KMS-11 (cell line): ENCODE data around the gene MOG.

Experiments used
- H2AFZ ChIP-seq: fragments of 200-600 bp; sonication (generic); 2 replicates; pipeline ENCODE4 v1.6.1; 2016; ENCODE audit warnings: antibody characterized with exemption, mixed run types, low read depth
- H3K27ac ChIP-seq: fragments of 200-600 bp; sonication (generic); 2 replicates; pipeline ENCODE4 v1.6.1; 2016; ENCODE audit warnings: mild to moderate bottlenecking, mixed run types
- H3K27me3 ChIP-seq: fragments of 200-600 bp; sonication (generic); 2 replicates; pipeline ENCODE4 v1.6.1; 2017; ENCODE audit warnings: mild to moderate bottlenecking, low read depth, mixed run types, moderate library complexity; ENCODE audit not compliant: insufficient read depth
- H3K36me3 ChIP-seq: fragments of 200-600 bp; sonication (generic); 2 replicates; pipeline ENCODE4 v1.6.1; 2017; ENCODE audit warnings: mild to moderate bottlenecking, mixed run types; ENCODE audit not compliant: insufficient read depth
- H3K4me1 ChIP-seq: fragments of 200-600 bp; sonication (generic); 2 replicates; pipeline ENCODE4 v1.6.1; 2016; ENCODE audit warnings: mild to moderate bottlenecking, low read depth, mixed run types; ENCODE audit not compliant: poor library complexity, severe bottlenecking
- H3K4me2 ChIP-seq: fragments of 200-600 bp; sonication (generic); 2 replicates; pipeline ENCODE4 v1.7.0; 2016; ENCODE audit warnings: mild to moderate bottlenecking, mixed run types
- H3K4me3 ChIP-seq: fragments of 200-600 bp; sonication (generic); IDR thresholded peaks from 2 replicates; pipeline ENCODE4 v1.6.1; 2017; ENCODE audit warnings: low read depth, low read length, mixed read lengths; ENCODE audit not compliant: insufficient read depth
- H3K79me2 ChIP-seq: fragments of 200-600 bp; sonication (generic); 2 replicates; pipeline ENCODE4 v1.6.1; 2016; ENCODE audit warnings: low read depth, mixed run types; ENCODE audit not compliant: insufficient read depth
- H3K9ac ChIP-seq: fragments of 200-600 bp; sonication (generic); 2 replicates; pipeline ENCODE4 v1.6.1; 2016; ENCODE audit warnings: mild to moderate bottlenecking, mixed run types
- H4K20me1 ChIP-seq: fragments of 200-600 bp; sonication (generic); 2 replicates; pipeline ENCODE4 v1.6.1; 2016; ENCODE audit warnings: mild to moderate bottlenecking, mixed run types; ENCODE audit not compliant: insufficient read depth
- CTCF ChIP-seq: fragments of 200-600 bp; sonication (generic); conservative IDR thresholded peaks from 2 replicates; pipeline ENCODE4 v1.6.1; 2017; ENCODE audit warnings: low read depth, mild to moderate bottlenecking, antibody characterized with exemption, low read length, moderate library complexity, mixed read lengths

MOG gene

GRCh38 chr6:29617782-29618554 is 38.9 kb upstream of the MOG start:
- Histone ChIP-seq H3K79me2 (no peaks in the 10 kb centered on the region), H3K4me2 (no peak overlapping the region), H3K27ac (no peak overlapping the region), H3K9ac (no peak overlapping the region), H2AFZ (no peak overlapping the region), H3K4me1 (no peaks in the 10 kb centered on the region), H3K27me3 (no peaks in the 10 kb centered on the region), H4K20me1 (no peaks in the 10 kb centered on the region), H3K4me3 (no peak overlapping the region), H3K36me3 (no peaks in the 10 kb centered on the region)
- peak; percentile 36; the same call in 1 of the 2 replicates for TF ChIP-seq CTCF

DNA sequence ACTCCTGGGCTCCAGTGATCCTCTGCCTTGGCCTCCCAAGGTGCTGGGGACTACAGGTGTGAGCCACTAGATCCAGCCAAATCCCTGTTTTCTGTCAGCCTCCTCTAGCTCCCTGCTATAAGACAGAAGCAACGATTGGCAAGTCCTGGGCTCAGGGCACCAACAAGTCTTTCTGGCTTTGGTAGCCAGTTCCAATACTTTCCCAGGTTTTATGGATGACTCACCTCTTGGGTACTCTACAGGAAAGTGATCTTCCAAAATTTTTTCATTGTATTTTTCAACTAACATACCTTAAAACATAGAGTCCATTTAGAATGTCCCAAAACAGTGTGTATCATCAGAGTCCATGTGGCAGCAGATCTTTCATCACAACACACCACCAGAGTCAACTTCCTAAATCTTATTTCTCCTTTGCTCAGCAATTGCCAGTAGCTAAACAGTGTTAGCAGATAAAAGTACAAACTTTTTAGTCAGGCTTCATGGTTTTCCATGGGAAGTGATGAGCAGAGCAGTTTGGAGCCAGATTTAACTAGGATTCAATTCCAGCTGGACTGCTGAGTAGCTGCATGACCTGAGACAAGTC is 37.2 kb upstream of the MOG start:
- Histone ChIP-seq H4K20me1 (no peaks in the 10 kb centered on the region), H3K79me2 (no peaks in the 10 kb centered on the region), H3K4me2 (no peak overlapping the region), H2AFZ (no peak overlapping the region), H3K27me3 (no peaks in the 10 kb centered on the region), H3K9ac (no peak overlapping the region), H3K4me3 (no peak overlapping the region), H3K4me1 (no peaks in the 10 kb centered on the region), H3K36me3 (no peaks in the 10 kb centered on the region), H3K27ac (no peak overlapping the region)
- no peak for TF ChIP-seq CTCF

GRCh38 chr6:29620630-29621029 is 36.3 kb upstream of the MOG start:
- H3K27ac ChIP-seq = no peak overlapping the region
- no peak for TF ChIP-seq CTCF
- no peak overlapping the region for H2AFZ ChIP-seq
- H3K4me1 ChIP-seq = no peaks in the 10 kb centered on the region
- H3K4me2 ChIP-seq = no peak overlapping the region
- H3K27me3 ChIP-seq = no peaks in the 10 kb centered on the region
- H3K79me2 ChIP-seq = no peaks in the 10 kb centered on the region
- H4K20me1 ChIP-seq = no peaks in the 10 kb centered on the region
- H3K9ac ChIP-seq = no peak overlapping the region
- H3K4me3 ChIP-seq = no peak overlapping the region
- no peaks in the 10 kb centered on the region for H3K36me3 ChIP-seq

- no peak overlapping the region for H3K4me2 ChIP-seq
- H3K4me1 ChIP-seq = peaks cover 6% of the 10 kb centered on the region
- TF ChIP-seq CTCF = no peak
- H3K9ac ChIP-seq = no peak overlapping the region
- no peaks in the 10 kb centered on the region for H3K79me2 ChIP-seq
- H2AFZ ChIP-seq = no peak overlapping the region
- no peak overlapping the region for H3K27ac ChIP-seq
- no peaks in the 10 kb centered on the region for H3K36me3 ChIP-seq
- H3K4me3 ChIP-seq = no peak overlapping the region
- no peaks in the 10 kb centered on the region for H4K20me1 ChIP-seq
- no peaks in the 10 kb centered on the region for H3K27me3 ChIP-seq
Measured at GRCh38 chr6:29624520-29624961, 32.4 kb upstream of the MOG start.
